Stimulated activated CD8-positive, alpha-beta memory T cell treated with anti-CD3 and anti-CD28 coated beads, Interleukin-4, amount 100 ng/mL, for 48 hours (primary cell): ENCODE results near the gene AKR1C4.
"Not testable (repeated sequence)": the region's sequence is repeated elsewhere in the genome, so short reads cannot be mapped to it uniquely, and the experiment has no call there.

Source experiments
- DNase-seq: peaks from one replicate; pipeline ENCODE4 v3.0.0-alpha.2; 2020

The AKR1C4 gene

DNA sequence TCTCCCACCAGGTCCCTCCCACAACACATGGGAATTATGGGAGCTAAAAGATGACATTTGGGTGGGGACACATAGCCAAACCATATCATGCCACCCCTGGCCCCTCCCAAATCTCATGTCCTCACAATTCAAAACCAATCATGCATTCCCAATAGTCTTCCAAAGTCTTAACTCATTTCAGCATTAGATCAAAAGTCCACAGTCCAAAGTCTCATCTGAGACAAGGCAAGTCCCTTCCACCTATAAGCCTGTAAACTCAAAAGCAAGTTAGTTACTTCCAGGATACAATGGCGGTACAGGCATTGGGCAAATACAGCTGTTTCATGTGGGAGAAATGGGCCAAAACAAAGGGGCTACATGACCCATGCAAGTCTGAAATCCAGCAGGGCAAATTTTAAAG, 13.1 kb downstream of the AKR1C4 start:
- not testable (repeated sequence) for DNase-seq

DNA sequence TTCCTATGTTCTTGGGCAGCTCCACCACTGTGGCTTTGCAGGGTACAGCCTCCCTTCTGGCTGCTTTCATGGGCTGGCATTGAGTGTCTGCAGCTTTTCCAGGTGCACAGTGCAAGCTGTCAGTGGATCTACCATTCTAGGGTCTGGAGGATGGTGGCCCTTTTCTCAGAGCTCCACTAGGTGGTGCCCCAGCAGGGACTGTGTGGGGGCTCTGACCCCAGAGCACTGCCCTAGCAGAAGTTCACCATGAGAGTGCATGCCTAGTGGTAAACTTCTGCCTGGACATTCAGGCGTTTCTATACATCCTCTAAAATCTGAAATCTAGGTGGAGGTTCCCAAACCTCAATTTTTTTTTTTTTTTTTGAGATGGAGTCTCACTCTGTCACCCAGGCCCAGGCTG, 13.6 kb downstream of the AKR1C4 start:
- peak; percentile 24 for DNase-seq

DNA sequence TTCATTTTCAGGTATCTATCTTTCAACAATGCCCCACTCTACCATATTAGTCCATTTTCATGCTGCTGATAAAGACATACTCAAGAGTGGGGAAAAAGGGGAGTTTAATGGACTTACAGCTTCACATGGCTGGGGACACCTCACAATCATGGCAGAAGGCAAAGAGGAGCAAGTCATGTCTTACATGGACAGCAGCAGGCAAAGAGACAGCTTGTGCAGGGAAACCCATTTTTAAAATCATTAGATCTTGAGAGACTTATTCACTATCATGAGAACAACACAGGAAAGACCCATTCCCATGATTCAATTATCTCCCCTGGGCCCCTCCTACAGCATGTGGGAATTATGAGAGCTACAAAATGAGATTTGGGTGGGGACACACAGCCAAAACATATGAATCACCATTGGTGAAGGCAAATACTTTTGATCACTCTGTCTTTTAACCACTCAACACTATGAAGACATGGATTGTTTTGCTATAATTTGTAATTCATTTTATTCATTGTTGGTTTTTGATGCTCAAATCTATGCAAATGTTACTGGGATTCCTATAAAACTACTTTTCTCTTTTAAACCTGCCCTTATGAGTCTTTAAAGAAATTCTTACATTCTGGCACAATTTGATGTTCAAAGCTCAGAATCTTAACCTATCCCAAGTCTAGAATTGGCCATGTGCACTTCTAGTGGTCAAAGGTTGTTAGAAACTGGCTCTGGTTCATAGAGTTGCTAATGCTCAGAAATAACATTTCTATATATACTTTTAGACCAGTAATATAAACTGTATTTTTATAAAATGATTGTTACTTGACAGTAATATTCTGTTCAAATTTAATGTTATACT, 15.3 kb downstream of the AKR1C4 start:
- DNase-seq: no peak

DNA sequence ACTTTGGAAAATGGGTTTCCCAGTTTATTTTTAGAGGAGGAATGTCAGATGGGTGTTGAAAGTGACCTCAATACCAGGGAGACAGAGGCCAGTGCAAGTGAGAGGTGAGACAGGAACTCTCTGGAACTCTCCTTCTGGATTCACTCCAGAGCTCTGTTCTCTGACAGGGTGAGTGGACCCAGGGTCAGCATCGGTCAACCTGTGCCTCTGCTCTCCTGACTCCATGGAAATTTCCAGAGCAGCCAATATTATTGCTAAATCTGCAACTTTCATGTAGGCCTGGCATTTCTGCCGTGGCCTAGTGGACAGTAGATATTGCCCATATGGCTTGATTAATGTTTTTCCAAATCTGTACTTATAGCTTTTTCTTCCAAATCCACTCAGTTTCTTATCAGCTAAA, 20.2 kb downstream of the AKR1C4 start:
- no peak for DNase-seq

DNA sequence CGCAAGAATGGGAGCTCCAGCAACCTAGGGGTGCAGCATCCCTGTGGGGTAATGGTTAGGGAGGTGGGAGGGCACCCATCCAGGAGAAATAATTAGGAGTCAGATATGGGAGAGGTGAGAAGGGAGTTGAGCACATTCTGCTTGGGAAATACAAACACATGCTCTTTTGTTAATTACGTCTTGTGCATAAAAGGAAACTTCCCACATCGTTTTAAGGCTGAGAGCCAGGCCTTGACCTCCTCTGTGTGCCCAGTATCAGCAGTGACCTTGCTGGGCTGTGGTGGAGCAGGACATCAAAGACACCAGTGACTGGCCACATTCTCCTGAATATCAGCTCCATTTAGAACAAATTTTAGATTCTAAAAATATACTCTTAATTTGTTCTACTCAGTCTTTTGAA, 22.6 kb downstream of the AKR1C4 start:
- no peak for DNase-seq

DNA sequence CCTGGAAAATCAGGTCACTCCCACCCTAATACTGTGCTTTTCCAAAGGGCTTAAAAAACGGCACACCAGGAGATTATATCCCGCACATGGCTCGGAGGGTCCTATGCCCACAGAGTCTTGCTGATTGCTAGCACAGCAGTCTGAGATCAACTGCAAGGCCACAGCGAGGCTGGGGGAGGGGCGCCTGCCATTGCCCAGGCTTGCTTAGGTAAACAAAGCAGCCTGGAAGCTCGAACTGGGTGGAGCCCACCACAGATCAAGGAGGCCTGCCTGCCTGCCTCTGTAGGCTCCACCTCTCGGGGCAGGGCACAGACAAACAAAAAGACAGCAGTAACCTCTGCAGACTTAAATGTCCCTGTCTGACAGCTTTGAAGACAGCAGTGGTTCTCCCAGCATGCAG, 26.3 kb downstream of the AKR1C4 start:
- not testable (repeated sequence) for DNase-seq

DNA sequence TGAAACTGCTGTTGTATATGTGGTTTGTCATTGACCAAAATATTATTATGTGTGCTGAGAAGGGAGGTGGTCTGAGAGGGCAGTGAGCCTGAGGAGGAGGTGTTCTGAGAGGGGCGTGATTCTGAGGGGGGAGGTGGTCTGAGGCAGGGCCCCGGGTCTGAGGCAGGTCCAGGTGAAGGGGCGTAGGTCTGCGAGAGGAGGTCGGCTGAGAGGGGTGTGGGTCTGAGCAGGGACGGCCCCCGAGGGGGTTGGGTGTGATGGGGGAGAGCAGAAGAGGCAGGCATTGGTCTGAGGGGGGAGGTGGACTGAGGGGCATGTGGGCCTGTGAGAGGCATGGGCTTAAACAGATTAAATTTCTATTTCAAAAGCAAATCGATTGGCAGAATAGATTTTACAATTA, 32.4 kb downstream of the AKR1C4 start:
- no peak for DNase-seq

DNA sequence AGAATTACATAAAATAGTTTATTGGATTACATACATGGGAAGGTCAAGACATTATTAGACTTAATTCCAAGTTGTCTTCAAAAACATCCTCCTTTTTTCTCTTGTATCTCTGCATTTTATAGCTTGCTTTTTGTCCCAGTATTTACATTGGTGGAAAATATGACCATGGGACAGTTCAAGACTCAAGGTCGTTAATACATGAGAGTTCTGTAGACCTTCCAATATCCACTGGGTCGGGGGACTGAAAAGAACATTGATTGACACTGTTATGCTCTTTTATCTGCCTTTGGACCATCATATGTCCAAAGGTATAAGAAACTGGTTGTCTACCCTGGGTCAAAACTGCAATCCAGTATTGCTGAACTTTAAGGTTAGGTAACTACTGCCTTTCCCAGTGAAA, 36.7 kb downstream of the AKR1C4 start:
- no peak for DNase-seq

DNA sequence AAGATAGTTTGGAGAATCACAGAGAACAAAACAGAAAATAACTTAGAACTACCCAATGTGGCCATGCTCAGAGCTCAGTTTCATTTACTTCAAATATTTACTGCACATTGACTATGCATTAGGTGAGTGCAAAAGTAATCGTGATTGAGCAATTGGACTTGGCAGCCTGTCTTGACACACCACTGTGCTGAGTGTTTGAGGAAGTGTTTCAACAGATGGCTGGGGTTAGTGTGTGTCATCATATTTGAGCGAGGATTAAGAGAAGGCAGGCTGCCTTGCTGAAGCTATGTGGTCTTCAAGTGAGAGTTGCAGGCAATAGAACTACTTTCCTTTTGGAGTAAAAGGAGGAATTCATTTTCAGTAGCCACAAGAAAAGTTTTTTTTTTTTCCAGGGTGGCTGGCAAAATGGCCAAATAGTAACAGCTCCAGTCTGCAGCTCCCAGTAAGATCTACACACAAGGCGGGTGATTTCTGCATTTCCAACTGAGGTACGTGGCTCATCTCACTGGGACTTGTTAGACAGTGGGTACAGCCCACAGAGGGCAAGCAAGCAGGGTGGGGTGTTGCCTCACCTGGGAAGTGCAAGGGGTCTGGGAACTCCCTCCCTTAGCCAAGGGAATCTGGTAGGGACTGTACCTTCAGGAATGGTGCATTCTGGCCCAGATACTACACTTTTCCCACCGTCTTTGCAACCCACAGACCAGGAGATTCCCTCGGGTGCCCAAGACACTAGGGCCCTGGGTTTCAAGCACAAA, 37.6 kb downstream of the AKR1C4 start:
- no peak for DNase-seq

DNA sequence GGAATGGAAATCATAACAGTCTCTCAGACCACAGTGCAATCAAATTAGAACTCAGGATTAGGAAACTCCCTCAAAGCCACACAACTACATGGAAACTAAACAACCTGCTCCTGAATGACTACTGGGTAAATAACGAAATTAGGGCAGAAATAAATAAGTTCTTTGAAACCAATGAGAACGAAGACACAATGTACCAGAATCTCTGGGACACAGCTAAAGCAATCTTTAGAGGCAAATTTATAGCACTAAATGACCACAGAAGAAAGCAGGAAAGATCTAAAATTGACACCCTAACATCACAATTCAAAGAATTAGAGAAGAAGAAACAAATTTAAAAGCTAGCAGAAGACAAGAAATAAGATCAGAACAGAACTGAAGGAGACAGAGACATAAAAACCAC, 40.9 kb downstream of the AKR1C4 start:
- DNase-seq: not testable (repeated sequence)

DNA sequence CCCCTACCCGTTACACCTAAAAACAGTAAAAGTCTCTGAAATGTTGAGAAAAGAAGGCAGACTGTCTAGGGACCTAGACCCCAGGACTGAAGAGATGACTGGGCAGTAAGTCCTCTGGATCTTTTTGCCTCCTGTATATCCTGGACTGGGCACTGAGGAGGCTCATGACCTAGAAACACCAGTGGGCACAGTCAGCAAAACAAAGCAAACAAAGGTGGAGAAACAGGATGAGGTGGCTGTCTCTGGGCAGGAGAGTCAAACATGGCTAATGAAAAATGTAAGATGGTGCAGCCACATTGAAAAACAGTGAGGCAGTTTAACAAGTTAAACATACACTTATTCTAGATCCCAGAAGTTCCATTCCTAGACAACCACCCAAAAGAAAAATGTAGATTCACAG, 45.9 kb downstream of the AKR1C4 start:
- no peak for DNase-seq

DNA sequence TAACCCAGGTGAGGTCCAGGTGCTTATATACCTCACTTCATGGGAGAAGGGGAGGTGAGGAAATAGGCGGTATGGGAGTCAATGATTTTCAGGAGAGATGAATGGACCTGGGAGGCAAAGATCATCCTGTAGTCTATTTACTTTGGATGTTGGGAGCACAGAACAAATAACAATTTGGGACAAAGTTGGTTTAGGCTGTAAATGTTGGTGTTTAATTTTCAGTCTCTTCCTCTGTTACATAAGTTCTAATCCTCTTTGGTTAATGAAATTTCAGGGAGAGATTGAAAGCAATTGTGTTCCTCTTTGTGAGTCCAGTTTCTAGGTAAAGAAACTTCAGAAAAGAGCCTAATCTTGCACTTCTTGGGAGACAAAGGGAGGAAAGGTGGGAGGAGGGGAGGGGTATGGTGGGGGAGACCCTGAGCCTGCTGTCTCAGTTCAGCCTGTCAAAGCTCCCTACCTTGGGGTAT, 46.9 kb downstream of the AKR1C4 start:
- DNase-seq: no peak

DNA sequence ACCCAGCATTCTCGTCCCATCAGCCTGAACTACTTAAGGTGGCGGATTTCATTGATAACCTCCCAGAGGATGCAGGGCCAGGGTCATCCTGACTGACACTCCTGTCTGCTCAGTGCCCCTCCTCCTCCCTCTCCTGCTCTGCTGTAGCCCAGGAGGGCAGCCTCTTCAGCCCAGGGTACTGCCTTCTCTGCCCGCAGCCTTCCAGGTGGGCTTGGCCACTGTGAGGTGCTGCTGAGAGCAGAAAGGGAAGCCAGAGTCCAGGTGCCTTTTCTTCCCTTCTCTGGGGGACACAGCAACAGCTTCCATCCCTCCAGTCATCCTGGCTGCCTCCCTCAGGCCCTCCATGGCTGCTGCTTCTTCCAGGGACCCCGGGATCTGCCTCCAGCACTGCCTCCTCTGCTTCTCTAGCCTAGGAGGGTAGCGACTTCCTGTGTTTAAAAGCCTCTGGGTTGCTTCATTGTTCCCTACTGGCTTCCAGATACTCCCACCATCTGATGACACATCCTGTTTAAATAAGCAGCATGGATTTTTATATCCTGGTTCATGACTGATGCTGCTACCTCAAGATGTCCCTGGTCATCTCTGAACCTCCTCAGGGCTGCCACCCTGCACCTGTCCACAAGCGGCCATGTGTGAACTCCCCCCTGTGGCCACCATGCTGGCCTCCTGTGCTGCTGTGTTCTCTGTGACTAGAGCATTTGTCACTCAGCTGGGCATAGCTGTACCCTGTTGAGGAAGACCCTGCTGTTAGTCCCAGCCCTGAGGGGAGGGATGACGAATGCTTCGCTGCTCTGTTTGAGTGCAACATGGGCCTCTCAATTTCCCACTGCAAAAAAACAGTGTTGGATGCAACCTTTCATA, 55.8 kb downstream of the AKR1C4 start:
- DNase-seq: no peak

DNA sequence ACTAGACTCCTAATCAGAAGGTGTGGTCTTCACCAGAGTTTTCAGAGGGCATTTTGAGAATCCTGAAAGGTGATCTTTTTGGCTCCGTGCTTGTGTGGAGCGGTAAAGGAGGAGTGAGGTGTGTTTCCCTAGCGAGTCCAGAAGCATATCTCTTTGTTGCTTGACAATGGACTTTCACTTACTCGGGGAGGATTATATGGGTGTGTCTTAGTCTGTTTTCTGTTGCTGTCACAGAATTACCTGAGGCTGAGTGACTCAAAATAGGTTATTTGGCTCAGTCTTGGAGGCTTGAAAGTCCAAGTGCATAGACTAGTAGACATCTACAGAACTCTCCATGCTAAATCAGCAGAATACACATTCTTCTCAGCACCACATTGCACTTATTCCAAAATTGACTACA, 57.9 kb downstream of the AKR1C4 start:
- no peak for DNase-seq

DNA sequence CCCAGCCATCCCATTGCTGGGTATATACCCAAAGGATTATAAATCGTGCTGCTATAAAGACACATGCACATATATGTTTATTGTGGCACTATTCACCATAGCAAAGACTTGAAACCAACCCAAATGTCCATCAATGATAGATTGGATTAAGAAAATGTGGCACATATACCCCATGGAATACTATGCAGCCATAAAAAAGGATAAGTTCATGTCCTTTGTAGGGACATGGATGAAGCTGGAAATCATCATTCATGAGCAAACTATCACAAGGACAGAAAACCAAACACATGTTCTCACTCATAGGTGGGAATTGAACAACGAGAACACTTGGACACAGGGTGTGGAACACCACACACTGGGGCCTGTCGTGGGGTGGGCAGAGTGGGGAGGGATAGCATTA, 61.1 kb downstream of the AKR1C4 start:
- not testable (repeated sequence) for DNase-seq

DNA sequence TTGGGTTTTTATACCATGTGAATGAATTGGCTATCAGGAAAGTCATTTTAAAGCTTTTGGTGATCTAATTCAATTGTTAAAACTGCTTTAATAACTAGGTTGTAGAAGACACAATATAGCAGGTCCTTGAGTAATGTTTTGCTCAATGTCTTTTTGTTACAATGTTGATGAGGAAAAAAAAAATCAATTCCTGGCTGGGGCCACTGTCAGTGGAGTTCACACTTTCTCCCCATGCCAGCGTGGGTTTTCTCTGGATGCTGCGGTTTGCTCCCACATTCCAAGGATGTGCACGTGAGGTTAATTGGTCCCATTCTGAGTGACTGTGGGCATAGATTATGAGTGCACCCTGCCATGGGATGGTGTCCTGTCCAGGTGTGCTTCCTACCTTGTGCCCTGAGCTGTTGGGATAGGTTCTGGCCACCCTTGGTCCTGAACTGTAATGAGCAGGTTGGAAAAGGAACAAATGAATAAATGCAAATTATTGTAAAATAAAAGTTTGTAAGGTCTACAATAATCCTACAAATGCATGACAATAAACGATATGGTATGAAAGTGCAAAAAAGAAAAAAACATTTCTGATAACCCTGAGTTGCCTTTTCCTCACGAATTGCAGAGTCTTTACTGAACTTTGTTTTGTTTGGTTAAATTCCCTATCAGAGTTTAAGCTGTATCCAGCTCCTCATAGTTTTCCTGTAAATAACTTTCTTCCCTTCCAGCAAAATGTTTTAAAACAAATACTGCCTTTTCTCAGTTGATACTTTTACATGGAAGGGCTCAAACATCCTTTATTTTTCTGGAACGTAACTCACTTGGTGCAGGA, 62.7 kb downstream of the AKR1C4 start:
- no peak for DNase-seq

DNA sequence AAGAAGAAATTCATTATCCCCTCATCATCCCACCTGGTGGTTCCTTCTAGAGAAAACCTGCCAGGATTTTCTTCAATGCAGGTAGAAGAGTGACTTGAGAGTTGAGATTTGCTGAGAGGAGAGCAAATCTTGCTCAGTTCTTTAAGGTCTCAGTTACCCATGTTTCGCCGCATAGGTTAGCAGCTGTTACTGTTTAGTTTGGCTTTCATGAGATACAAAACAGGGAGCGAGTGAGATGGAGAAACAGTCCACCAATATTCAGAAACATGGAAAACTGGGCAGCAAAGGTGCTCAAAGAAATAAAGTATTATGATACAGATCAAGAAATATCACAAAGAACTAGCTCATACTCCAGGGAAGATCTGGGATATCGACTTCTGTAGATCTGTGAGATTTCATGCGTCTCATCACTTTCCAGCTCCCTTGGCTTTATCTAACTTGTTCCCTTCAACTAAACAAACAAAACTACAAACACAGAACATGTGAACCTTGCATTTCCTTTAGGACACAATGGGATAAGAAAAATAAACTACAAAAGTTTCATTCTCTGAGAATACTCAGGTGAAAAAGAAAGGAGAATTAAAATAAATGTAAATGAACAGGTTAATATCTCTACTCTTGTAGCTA, 63.4 kb downstream of the AKR1C4 start:
- no peak for DNase-seq

DNA sequence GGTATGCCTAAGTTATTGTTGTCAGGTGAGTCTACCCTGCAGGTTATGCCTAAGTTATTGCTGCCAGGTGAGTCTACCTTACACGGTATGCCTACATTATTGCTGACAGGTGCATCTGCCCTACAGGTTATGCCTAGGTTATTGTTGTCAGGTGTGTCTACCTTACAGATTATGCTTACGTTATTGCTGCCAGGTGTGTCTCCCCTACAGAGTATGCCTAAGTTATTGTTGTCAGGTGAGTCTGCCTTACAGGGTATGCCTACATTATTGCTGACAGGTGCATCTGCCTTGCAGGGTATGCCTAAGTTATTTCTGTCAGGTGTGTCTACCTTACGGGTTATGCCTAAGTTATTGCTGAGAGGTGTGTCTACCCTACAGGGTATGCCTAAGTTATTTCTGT, 64.2 kb downstream of the AKR1C4 start:
- DNase-seq: no peak

DNA sequence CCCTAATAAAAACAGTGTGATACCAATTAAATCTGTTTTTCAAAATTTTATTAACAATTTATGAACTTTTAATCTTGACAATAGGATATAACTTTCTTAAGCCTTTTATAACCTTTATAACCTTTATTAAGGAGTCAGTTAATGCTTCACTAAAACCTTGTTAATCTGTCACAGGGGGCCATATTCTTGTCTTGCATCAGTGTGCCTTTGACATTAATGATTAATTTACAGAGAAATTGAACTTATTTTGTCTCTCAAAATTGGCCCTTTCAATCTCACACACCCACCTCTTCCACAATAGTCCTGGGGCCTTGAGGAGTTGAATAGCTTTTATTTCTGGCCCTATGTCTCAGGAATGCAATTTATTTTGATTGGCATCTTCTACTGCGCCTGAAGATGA, 68.5 kb downstream of the AKR1C4 start:
- no peak for DNase-seq

DNA sequence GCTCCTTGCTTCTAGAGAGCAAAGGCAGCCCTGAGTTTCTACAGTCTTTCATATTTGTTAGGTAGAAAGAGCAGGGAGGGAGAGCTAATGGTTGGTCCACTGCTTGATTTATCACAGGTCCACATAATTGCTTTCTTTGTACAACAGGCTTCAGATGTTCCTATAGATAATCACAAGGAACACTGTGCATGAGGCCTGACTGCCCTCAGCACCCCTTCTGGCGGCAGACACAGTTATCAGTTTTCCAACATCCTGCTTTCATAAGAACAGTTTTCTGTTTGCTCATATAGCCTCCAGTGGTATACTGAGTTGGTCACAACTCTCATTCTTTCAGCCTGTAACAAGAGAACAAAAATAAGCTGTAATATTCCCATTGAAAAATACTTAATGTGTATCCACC, 69.7 kb downstream of the AKR1C4 start:
- no peak for DNase-seq

DNA sequence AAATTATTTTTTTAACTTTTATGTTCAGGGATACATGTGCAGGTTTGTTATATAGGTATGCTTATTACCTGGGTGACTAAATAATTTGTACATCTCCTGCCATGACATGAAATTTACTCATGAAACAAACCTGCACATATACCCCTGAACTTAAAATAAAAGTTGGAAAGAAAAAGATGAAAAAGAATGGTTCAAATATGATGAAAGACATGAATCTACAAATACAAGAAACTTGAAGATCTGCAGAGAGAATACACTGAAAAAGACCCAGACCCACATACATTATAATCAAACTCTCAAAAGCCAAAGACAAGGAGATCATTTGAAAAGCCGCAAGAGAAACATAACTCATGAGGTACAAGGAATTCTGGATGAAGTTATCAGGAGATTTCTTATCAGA, 70.2 kb downstream of the AKR1C4 start:
- DNase-seq: no peak

DNA sequence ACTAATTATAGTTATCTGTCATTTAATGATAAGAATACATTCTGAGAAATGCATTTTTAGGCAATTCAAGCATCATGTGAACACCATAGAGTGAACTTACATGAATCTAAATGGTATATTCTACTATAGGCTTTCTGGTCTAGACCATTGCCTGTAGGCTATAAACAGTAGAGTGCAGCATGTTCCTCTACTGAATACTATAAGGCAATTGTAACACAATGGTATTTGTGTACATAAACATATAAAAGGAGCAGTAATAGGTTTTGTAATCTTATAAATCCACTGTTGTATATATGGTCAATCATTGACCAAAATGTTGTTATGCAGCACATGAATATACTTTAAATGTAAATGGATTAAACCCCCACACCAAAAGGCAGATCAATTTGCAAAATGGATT, 71.6 kb downstream of the AKR1C4 start:
- no peak for DNase-seq
